Endothelial cell of umbilical vein (primary cell): Measurements from ENCODE around the gene CAPN15. TPM values are rescaled to one million over a fixed set of nuclear protein-coding genes. Genes with fewer than 3 reads are reported as not detected.

ENCODE experiments used
- BruUV-seq: library from RNA; stranded (reverse); fragments of 400-500 nt; replicated peaks from 2 replicates; lab custom pipeline; 2021; lab: Mats Ljungman, UMichigan
- CTCF ChIA-PET: fragments of 300-600, 350-600 bp; sonication (Branson Sonifier 250); formaldehyde crosslinking; loops from one replicate; lab custom pipeline; 2021; ENCODE audit warnings: antibody characterized with exemption, inconsistent platforms; lab: Charles Lee
- POLR2A ChIA-PET: fragments of 300-600, 350-600 bp; sonication (Branson Sonifier 250); formaldehyde crosslinking; loops from one replicate; lab custom pipeline; 2021; ENCODE audit warnings: antibody characterized with exemption, inconsistent platforms; lab: Charles Lee
- DNase-seq: peaks from one replicate; pipeline ENCODE4 v3.0.0-alpha.2; 2011; ENCODE audit warnings: low read depth, low spot score
- FAIRE-seq: peaks from 2 replicates; lab custom pipeline; 2011; peaks lifted over from hg19 to GRCh38; lab: Jason Lieb, UNC
- H2AFZ ChIP-seq: 2 replicates; pipeline ENCODE4 v1.6.0; 2012; ENCODE audit warnings: low read depth, low read length, control low read depth, inconsistent platforms
- H3K27ac ChIP-seq: 2 replicates; pipeline ENCODE4 v1.5.1; 2011; ENCODE audit warnings: low read depth, mild to moderate bottlenecking, control low read depth, low read length, moderate library complexity; ENCODE audit not compliant: insufficient read depth
- H3K27me3 ChIP-seq, 2 experiments: 2 replicates each; pipeline versions ENCODE4 v1.6.0 to v1.6.1; 2011; ENCODE audit warnings: low read length in 2 of 2, mixed read lengths in 1 of 2; ENCODE audit not compliant: control insufficient read depth in 2 of 2, insufficient read depth in 2 of 2
- H3K36me3 ChIP-seq, 2 experiments: 2 replicates in 1 of 2; 3 replicates in 1 of 2; pipeline ENCODE4 v1.5.1; 2011; ENCODE audit warnings: low read length in 2 of 2, mild to moderate bottlenecking in 1 of 2, moderate library complexity in 1 of 2; ENCODE audit not compliant: control insufficient read depth in 2 of 2, insufficient read depth in 2 of 2; ENCODE audit errors: extremely low read depth in 1 of 2
- H3K4me1 ChIP-seq: 3 replicates; pipeline ENCODE4 v1.5.1; 2011; ENCODE audit warnings: mild to moderate bottlenecking, low read length; ENCODE audit not compliant: control insufficient read depth, insufficient read depth; ENCODE audit errors: extremely low read depth
- H3K4me2 ChIP-seq: 2 replicates; pipeline ENCODE4 v1.6.1; 2011; ENCODE audit warnings: low read length, control low read depth, mixed read lengths; ENCODE audit not compliant: insufficient read depth
- H3K4me3 ChIP-seq, 3 experiments: fragments of 200-600 bp in 1 of 3; sonication (generic), shearing (Covaris generic) in 1 of 3; replicated peaks in 1 of 3; 2 replicates each; pipeline ENCODE4 v1.5.1; 2011 to 2016; ENCODE audit warnings: control low read depth in 3 of 3, low read length in 3 of 3, mild to moderate bottlenecking in 2 of 3, inconsistent platforms in 1 of 3, low read depth in 1 of 3, moderate library complexity in 1 of 3; ENCODE audit not compliant: insufficient read depth in 1 of 3
- H3K79me2 ChIP-seq: 2 replicates; pipeline ENCODE4 v1.6.0; 2012; ENCODE audit warnings: low read length, inconsistent platforms; ENCODE audit not compliant: control insufficient read depth, insufficient read depth
- H3K9ac ChIP-seq: replicated peaks from 2 replicates; pipeline ENCODE3; 2011; ENCODE audit warnings: low read length, control low read depth; ENCODE audit not compliant: insufficient read depth; ENCODE audit errors: extremely low read depth
- H3K9me1 ChIP-seq: replicated peaks from 3 replicates; pipeline ENCODE4 v1.6.0; 2011; ENCODE audit warnings: mild to moderate bottlenecking, low read length; ENCODE audit not compliant: control insufficient read depth, insufficient read depth; ENCODE audit errors: extremely low read depth
- H3K9me3 ChIP-seq: replicated peaks from 2 replicates; pipeline ENCODE4 v1.5.1; 2012; ENCODE audit warnings: low read length, inconsistent platforms; ENCODE audit not compliant: control insufficient read depth, insufficient read depth
- H4K20me1 ChIP-seq: replicated peaks from 2 replicates; pipeline ENCODE3; 2011; ENCODE audit warnings: mild to moderate bottlenecking, low read length; ENCODE audit not compliant: control insufficient read depth, insufficient read depth; ENCODE audit errors: extremely low read depth
- CTCF ChIP-seq, 2 donors: IDR thresholded peaks; 1 replicate in 1 of 2; 2 replicates in 1 of 2; pipeline ENCODE4 v1.5.1; 2011; ENCODE audit warnings: low read length in 2 of 2, mild to moderate bottlenecking in 2 of 2, moderate library complexity in 2 of 2, control low read depth in 1 of 2, inconsistent platforms in 1 of 2, low read depth in 1 of 2; ENCODE audit not compliant: insufficient read depth in 1 of 2; ENCODE audit errors: extremely low read depth in 1 of 2
- EZH2 ChIP-seq: IDR thresholded peaks from 2 replicates; pipeline ENCODE4 v1.6.1; 2012; ENCODE audit warnings: borderline replicate concordance, low read depth, mild to moderate bottlenecking, moderate library complexity, low read length, inconsistent platforms; ENCODE audit not compliant: severe bottlenecking
- FOS ChIP-seq: IDR thresholded peaks from 2 replicates; pipeline ENCODE4 v1.6.1; 2011; ENCODE audit warnings: mild to moderate bottlenecking, low read length, moderate library complexity, borderline replicate concordance; ENCODE audit not compliant: insufficient read depth
- GATA2 ChIP-seq: IDR thresholded peaks from 2 replicates; pipeline ENCODE4 v1.7.0; 2011; ENCODE audit warnings: low read depth, mild to moderate bottlenecking, moderate library complexity, mixed read lengths, low read length; ENCODE audit not compliant: insufficient read length, insufficient read depth
- JUN ChIP-seq: IDR thresholded peaks from 2 replicates; pipeline ENCODE4 v1.6.1; 2011; ENCODE audit warnings: borderline replicate concordance, low read depth; ENCODE audit not compliant: insufficient read length, insufficient read depth
- MAX ChIP-seq: IDR thresholded peaks from 2 replicates; pipeline ENCODE4 v1.6.1; 2011; ENCODE audit not compliant: insufficient read depth, insufficient read length
- MYC ChIP-seq: IDR thresholded peaks from one replicate; pipeline ENCODE4 v1.6.1; 2011; ENCODE audit warnings: mild to moderate bottlenecking, low read depth, low read length
- POLR2A ChIP-seq: IDR thresholded peaks from 2 replicates; pipeline ENCODE4 v1.6.1; 2012; ENCODE audit warnings: low read depth, mild to moderate bottlenecking, control low read depth, low read length
- POLR2AphosphoS5 ChIP-seq: IDR thresholded peaks from 2 replicates; pipeline ENCODE4 v1.6.1; 2012; ENCODE audit warnings: low read depth, mild to moderate bottlenecking, control low read depth, low read length, moderate library complexity; ENCODE audit not compliant: insufficient read depth
- dilution Hi-C: fragments of 300-500 bp; cut with MboI; formaldehyde crosslinking; loops from one replicate; pipeline ENCODE4 v1.15.0; 2019; ENCODE audit warnings: low sequenced_read_pairs; ENCODE audit not compliant: extremely low pct_ligation_motif_present
- intact Hi-C: fragments of 100-400 bp; cut with micrococcal nuclease; formaldehyde crosslinking; loops from one replicate; pipeline ENCODE4 v1.10.0; 2022
- polyA plus RNA-seq, 4 experiments: library from polyadenylated mRNA; depleted of rRNA in 3 of 4; stranded (reverse) in 3 of 4; unstranded in 1 of 4; fragments of >200 nt; gene quantifications; 2 replicates each; pipeline versions ENCODE4 v1.2.1 to v1.2.3, GENCODE V29; 2011 to 2012; ENCODE audit warnings: missing spikeins in 1 of 4
- total RNA-seq: library from RNA; stranded (reverse); gene quantifications from 2 replicates; pipeline ENCODE4 v1.2.3, GENCODE V29; 2021

CAPN15 gene
- total and polyA plus RNA-seq, 2 donors (not counting 3 experiments of a cell fraction or from before 2014, with no cell fraction given) = 33.9 to 65.0 TPM

GRCh38 chr16:534135-534534, 6.6 kb downstream of the CAPN15 start:
- H3K9me1 ChIP-seq = no peaks in the 10 kb centered on the region
- H3K9ac ChIP-seq = no peak overlapping the region
- peaks cover 90% of the 10 kb centered on the region for H3K79me2 ChIP-seq
- no peak overlapping the region for H2AFZ ChIP-seq
- ChIA-PET POLR2A (no interaction called here), CTCF (interaction anchor here (0.7 to 1.5 kb wide), 2 partner anchors 39 to 43 kb away, joined by 3 to 4 read pairs; no protein-coding TSS in a partner anchor)
- BruUV-seq = no TSS peak
- H4K20me1 ChIP-seq = no peaks in the 10 kb centered on the region
- no peak overlapping the region for H3K27ac ChIP-seq
- H3K27me3 ChIP-seq = no peaks in the 10 kb centered on the region
- FAIRE-seq = no peak
- DNase-seq = no peak
- no peak for TF ChIP-seq MYC
- no peak for TF ChIP-seq POLR2A
- dilution Hi-C loops (no loop called here), intact Hi-C loops (no loop called here)
- peaks cover 9% of the 10 kb centered on the region for H3K4me1 ChIP-seq
- H3K4me3 ChIP-seq = no peak overlapping the region
- H3K4me2 ChIP-seq = no peak overlapping the region
- peaks cover 2 to 3% of the 10 kb centered on the region in 2 experiments for H3K36me3 ChIP-seq
- no peaks in the 10 kb centered on the region for H3K9me3 ChIP-seq

- Histone ChIP-seq H3K4me1 (peaks cover 1% of the 10 kb centered on the region), H3K9me3 (no peaks in the 10 kb centered on the region), H3K27me3 (no peaks in the 10 kb centered on the region), H2AFZ (no peak overlapping the region), H3K9me1 (no peaks in the 10 kb centered on the region), H3K79me2 (peaks cover 89% of the 10 kb centered on the region), H3K4me2 (no peak overlapping the region), H3K4me3 (no peak overlapping the region), H3K27ac (no peak overlapping the region), H3K36me3 (peaks cover 2 to 3% of the 10 kb centered on the region in 2 experiments), H3K9ac (no peak overlapping the region), H4K20me1 (no peaks in the 10 kb centered on the region)
- no peak for TF ChIP-seq MYC
- TF ChIP-seq JUN = no peak
- no peak for TF ChIP-seq MAX
- no peak for TF ChIP-seq CTCF (IDR thresholded peaks at IDR 0.05; ENCODE audit: extremely low read depth in 1 of 2, insufficient read depth in 1 of 2, low read depth in 1 of 2, low read length in 2 of 2)
- no peak for TF ChIP-seq POLR2A
- no peak for TF ChIP-seq EZH2
- no peak for TF ChIP-seq FOS
- no peak for TF ChIP-seq GATA2
- no peak for TF ChIP-seq POLR2AphosphoS5
- dilution Hi-C loops (no loop called here), intact Hi-C loops (no loop called here)
- no TSS peak for BruUV-seq
- no peak for FAIRE-seq
- no peak for DNase-seq
- POLR2A ChIA-PET = no interaction called here
- CTCF ChIA-PET = interaction anchor here (0.7 to 1.5 kb wide), 2 partner anchors 39 to 42 kb away, joined by 3 to 4 read pairs; no protein-coding TSS in a partner anchor
Measured at GRCh38 chr16:534856-535445, 7.4 kb downstream of the CAPN15 start.
